ENCODE results near the gene TEX2. TPM values are rescaled to one million over a fixed set of nuclear protein-coding genes. Genes with fewer than 3 reads are reported as not detected.

The TEX2 gene
- total RNA-seq, 4 donors from 2014 or later: 12.3 to 137 (median 30.3) TPM

DNA sequence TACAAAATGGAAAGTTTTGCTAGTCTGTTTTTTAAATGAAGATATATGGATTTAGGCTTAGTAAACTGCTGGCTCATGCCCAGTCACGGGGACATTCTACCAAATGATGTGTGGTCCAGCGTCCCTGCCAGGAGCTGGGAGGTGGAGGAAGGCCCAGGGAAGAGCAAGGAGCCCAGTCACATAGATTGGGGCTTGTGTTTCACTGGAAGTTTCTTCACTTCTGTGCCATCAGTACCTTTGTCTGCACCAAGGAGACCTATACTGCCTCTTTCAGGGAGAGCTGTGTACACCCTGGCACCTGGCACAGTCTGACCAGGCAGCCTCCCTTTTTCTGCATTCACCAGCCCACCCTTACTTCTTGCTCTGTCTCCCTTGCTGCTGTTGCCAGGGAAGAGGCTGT is 100.5 kb downstream of the TEX2 start:
- Histone ChIP-seq H3K27me3 (no peaks in the 10 kb centered on the region), H3K27ac (no peak overlapping the region), H3K4me1 (no peaks in the 10 kb centered on the region), H3K9me3 (no peaks in the 10 kb centered on the region), H3K36me3 (peaks cover 0 to 6% (median 0%) of the 10 kb centered on the region in 4 donors), H3K4me3 (no peak overlapping the region)
- TF ChIP-seq CTCF (IDR thresholded peaks at IDR 0.05) (no peak), POLR2AphosphoS5 (IDR thresholded peaks at IDR 0.05) (no peak), EP300 (IDR thresholded peaks at IDR 0.05; ENCODE audit: low read depth) (no peak), POLR2A (IDR thresholded peaks at IDR 0.05) (no peak)
- no peak for DNase-seq
- 89 to 92% methylated on average over 2 of the region's 2 CpGs for WGBS, 2 donors (ENCODE audit: low coverage in 1 of 2)
- intact Hi-C loops (cut with DNase I; ENCODE audit: low total_unique reads): no loop called here
- in situ Hi-C loops (cut with MboI; ENCODE audit: low pct_ligation_motif_present in 1 of 4, low pct_unique_long_range_greater_than_20kb in 1 of 4, low sequenced_read_pairs in 3 of 4): loop anchor here in 2 of 4 donors (25.0 kb wide), 2 partner anchors 100 to 125 kb away; partner anchors contain the start of gene TEX2 (in 1 of the 2)

DNA sequence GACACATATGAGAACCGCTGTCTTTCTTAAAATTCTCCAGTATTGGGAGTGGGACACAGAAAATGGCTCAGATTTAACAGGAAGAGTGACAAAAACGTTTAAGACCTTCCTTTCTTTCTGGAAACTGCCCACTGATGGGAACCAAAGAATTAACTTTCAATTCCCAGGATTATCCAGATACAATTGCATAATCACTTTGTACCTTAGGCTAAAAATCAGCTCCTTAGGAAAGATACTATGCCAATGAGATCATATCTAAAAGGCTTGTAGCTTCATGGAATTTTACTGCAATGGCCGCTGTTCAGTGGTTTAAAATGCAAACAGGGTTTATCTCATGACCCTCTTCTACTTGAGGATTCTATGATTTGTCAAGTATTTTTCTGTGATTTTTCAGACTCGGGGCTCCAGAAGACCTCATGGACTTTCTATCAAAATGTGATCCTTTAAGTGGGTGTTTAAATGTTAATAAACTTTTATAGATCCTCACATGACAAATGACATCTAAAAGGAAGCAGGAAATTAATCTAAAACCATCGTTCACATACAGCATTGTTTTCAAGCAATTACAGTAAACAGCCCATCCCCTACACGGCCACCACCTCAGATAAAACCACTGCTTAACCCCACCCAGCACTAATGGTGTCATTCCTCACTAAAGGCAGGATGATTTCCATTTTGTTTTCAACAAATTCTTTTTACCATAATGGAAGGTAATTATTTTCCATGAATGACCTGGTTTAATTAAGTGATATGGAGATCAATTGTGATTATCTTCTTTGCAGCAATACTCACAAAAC is 101.5 kb downstream of the TEX2 start:
- Histone ChIP-seq H3K27me3 (no peaks in the 10 kb centered on the region), H3K4me3 (no peak overlapping the region), H3K9me3 (no peaks in the 10 kb centered on the region), H3K27ac (no peak overlapping the region), H3K36me3 (peaks cover 0 to 6% (median 0%) of the 10 kb centered on the region in 4 donors), H3K4me1 (peaks cover under 1 to 3% (median 2%) of the 10 kb centered on the region in 4 donors)
- TF ChIP-seq CTCF (IDR thresholded peaks at IDR 0.05) (no peak), EP300 (IDR thresholded peaks at IDR 0.05; ENCODE audit: low read depth) (no peak), POLR2A (IDR thresholded peaks at IDR 0.05) (no peak), POLR2AphosphoS5 (IDR thresholded peaks at IDR 0.05) (no peak)
- intact Hi-C loops (cut with DNase I; ENCODE audit: low total_unique reads): no loop called here
- DNase-seq: no peak
- 71% methylated on average over 6 of the region's 6 CpGs for WGBS, 2 donors (ENCODE audit: low coverage in 1 of 2)
- in situ Hi-C loops (cut with MboI; ENCODE audit: low pct_ligation_motif_present in 1 of 4, low pct_unique_long_range_greater_than_20kb in 1 of 4, low sequenced_read_pairs in 3 of 4): loop anchor here in 2 of 4 donors (25.0 kb wide), 2 partner anchors 101 to 126 kb away; partner anchors contain the start of gene TEX2 (in 1 of the 2)

DNA sequence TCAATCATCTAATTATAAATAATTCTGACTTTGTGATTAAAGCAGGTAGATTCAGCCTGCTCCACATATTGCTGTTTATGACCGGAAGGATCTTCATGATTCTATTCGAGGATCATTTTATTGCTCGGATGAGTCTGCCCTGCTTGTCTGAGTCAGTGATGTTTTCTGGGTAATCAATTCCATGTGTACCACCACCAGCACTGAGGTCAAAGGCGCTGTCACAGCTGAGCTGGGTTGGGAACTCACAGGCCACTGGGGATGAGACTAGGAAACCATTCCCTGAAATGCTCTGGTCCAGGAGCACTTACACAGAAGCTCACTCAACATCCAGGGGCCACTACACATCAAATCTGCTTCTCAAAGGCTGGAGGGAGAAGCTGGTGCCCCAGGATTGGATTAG is 102.7 kb downstream of the TEX2 start:
- Histone ChIP-seq H3K36me3 (peaks cover 0 to 6% (median 0%) of the 10 kb centered on the region in 4 donors), H3K27ac (no peak overlapping the region), H3K4me1 (peaks cover 7 to 14% (median 11%) of the 10 kb centered on the region in 4 donors), H3K4me3 (no peak overlapping the region), H3K9me3 (no peaks in the 10 kb centered on the region), H3K27me3 (no peaks in the 10 kb centered on the region)
- 90 to 94% methylated on average over 4 of the region's 4 CpGs for WGBS, 2 donors (ENCODE audit: low coverage in 1 of 2)
- DNase-seq: no peak
- intact Hi-C loops (cut with DNase I; ENCODE audit: low total_unique reads): no loop called here
- no peak for TF ChIP-seq POLR2AphosphoS5 (IDR thresholded peaks at IDR 0.05)
- no peak for TF ChIP-seq POLR2A (IDR thresholded peaks at IDR 0.05)
- TF ChIP-seq CTCF (IDR thresholded peaks at IDR 0.05): no peak
- TF ChIP-seq EP300 (IDR thresholded peaks at IDR 0.05; ENCODE audit: low read depth): no peak
- in situ Hi-C loops (cut with MboI; ENCODE audit: low pct_ligation_motif_present in 1 of 4, low pct_unique_long_range_greater_than_20kb in 1 of 4, low sequenced_read_pairs in 3 of 4): loop anchor here in 2 of 4 donors (25.0 kb wide), 2 partner anchors 102 to 127 kb away; partner anchors contain the start of gene TEX2 (in 1 of the 2)

- intact Hi-C loops (cut with DNase I; ENCODE audit: low total_unique reads): no loop called here
These were observed 104.0 kb downstream of the TEX2 start for GRCh38 chr17:64158831-64159590.

More at GRCh38 chr17:64158831-64159590, 104.0 kb downstream of the TEX2 start:
- H3K27ac ChIP-seq: no peak overlapping the region
- H3K4me1 ChIP-seq: peaks cover 7 to 20% (median 11%) of the 10 kb centered on the region in 4 donors
- no peak for TF ChIP-seq POLR2AphosphoS5 (IDR thresholded peaks at IDR 0.05)
- TF ChIP-seq EP300 (IDR thresholded peaks at IDR 0.05; ENCODE audit: low read depth): no peak
- TF ChIP-seq CTCF (IDR thresholded peaks at IDR 0.05): no peak
- no peak for TF ChIP-seq POLR2A (IDR thresholded peaks at IDR 0.05)
- H3K9me3 ChIP-seq: no peaks in the 10 kb centered on the region
- no peaks in the 10 kb centered on the region for H3K27me3 ChIP-seq
- 81 to 89% methylated on average over 3 to 12 of the region's 12 CpGs for WGBS, 2 donors (ENCODE audit: low coverage in 1 of 2)
- no peak overlapping the region for H3K4me3 ChIP-seq
- in situ Hi-C loops (cut with MboI; ENCODE audit: low pct_ligation_motif_present in 1 of 4, low pct_unique_long_range_greater_than_20kb in 1 of 4, low sequenced_read_pairs in 3 of 4): loop anchor here in 3 of 4 donors (10.0 to 25.0 kb wide), 3 partner anchors 103 to 128 kb away; partner anchors contain the start of gene TEX2 (in 1 of the 3)
- H3K36me3 ChIP-seq: peaks cover 0 to 6% (median 0%) of the 10 kb centered on the region in 4 donors
- no peak for DNase-seq

Data from transverse colon (tissue), 4 donors.